Measurements from ENCODE around the gene GPRIN1.
A peak's percentile ranks its signal among the peaks of the same experiment; 100 is the strongest.
"Not testable (repeated sequence)": the region's sequence is repeated elsewhere in the genome, so short reads cannot be mapped to it uniquely, and the experiment has no call there.

Gene GPRIN1

GRCh38 chr5:176624938-176625337 is 15.0 kb upstream of the GPRIN1 start:
- DNase-seq (ENCODE audit: low read depth in 2 of 2): no peak

DNA sequence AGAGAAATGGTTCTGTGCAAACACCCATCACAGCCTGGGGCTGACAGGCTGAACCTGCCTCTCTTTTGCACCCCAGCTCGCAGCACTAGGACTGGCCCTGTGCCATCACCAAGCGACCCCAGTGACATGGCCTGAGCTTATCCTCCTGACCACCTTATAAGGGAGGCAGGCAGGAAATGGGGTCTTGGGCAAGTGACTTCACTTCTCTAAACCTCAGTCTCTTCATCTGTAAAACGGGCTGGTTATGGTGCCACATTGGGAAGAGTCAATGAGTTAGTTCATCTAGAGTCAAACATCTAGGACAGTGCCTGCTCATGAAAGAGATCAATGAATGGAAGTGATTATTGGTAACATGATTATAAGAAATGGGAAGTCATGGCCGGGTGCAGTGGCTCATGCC is 14.2 kb upstream of the GPRIN1 start:
- no peak for DNase-seq (ENCODE audit: low read depth in 2 of 2)

DNA sequence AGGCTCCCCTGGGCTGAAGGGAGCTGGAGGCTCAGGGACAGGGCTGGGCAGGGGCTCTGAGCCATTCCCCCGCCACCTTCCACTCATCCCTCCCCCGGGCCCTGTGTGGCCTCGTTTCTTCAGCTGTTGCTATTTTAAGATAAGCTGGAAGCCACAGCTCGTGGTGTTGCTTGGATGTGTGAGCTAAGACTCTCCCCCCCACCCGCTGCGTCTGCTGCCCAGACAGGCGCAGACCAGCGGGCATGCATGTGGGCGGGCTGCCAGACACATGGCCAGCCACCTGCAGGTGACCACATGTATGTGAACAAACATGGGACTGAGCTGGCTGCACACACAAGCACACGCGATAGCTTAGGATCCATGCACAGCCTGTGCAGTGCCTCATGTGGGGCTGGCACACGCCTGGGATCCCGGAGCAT is 11.7 kb upstream of the GPRIN1 start:
- DNase-seq (ENCODE audit: low read depth in 2 of 2): no peak

DNA sequence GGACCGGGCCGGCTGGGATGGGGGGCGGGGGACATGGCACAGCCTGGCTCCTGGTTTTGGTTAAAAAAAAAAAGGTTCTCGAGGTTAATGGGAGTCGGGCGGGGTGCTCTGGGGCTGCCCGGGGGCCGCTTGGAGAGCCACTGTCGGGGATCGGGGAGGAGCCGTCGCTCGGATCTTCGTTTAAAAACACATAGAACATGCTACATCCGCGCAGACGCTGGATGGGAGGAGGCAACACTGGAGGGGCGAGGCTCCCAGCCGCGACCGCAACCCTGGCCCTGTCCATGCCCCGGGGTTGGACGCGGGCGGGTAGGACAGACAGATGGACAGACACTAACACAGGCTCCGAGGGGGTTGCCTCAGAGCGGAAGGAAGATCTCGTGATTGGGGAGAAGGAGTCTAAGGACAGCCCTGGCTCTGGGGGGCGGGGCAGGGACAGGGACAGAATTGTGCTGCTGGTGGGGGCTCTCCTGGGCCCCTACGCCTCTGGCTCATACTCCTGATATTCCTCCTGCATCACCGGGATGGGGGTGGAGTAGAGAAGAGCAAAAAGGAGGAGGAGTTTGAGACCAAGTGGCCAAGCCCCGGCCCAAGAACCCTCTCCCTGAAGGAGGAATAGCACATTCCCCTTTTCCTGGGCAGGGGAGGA is 10.5 kb upstream of the GPRIN1 start:
- DNase-seq (ENCODE audit: low read depth in 2 of 2): no peak

- DNase-seq (ENCODE audit: low read depth in 2 of 2): no peak
These were observed 9.8 kb upstream of the GPRIN1 start for GRCh38 chr5:176619569-176620332.

DNA sequence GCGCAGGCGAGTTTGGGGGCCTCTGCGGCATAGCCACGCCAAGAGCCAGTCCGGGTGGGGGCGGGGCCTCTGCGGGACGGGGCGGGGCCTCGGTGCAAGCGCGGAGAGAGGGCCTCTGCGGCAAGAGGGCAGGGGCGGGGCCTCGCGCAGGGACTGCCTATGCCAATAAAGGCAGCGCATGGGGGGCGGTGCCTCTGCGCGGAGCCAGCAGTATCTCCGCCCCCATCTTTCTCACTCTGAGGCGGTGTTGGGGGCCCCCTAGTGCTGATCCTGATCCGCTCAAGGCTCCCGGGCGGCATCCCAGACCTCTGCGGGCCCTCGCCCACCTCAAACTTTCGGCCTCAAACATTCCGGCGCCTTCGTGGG is 9.2 kb upstream of the GPRIN1 start:
- peak; percentile 57 to 64 for DNase-seq (ENCODE audit: low read depth in 2 of 2)

DNA sequence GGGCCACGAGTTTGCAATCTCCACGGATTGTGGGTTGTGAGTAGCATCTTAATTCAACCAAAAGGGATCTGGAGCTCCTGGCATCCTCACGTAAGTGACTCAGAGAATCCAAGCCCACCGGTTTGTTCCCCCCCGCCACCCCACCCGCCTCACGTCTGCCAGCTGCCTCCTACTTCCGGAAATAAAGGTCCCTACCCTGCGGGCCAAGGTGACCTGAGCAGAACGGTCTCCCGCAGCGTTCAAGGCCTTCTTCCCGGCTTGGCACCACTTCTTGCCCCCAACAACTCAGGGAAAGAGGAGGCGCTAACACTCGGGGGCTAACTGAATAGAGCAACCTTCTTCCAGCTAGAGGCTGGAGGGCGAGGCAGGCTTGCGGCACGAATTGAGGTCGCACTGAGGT is 8.8 kb upstream of the GPRIN1 start:
- no peak for DNase-seq (ENCODE audit: low read depth in 2 of 2)

- DNase-seq (ENCODE audit: low read depth in 2 of 2): no peak
These were observed 6.6 kb upstream of the GPRIN1 start for GRCh38 chr5:176616511-176616910.

DNA sequence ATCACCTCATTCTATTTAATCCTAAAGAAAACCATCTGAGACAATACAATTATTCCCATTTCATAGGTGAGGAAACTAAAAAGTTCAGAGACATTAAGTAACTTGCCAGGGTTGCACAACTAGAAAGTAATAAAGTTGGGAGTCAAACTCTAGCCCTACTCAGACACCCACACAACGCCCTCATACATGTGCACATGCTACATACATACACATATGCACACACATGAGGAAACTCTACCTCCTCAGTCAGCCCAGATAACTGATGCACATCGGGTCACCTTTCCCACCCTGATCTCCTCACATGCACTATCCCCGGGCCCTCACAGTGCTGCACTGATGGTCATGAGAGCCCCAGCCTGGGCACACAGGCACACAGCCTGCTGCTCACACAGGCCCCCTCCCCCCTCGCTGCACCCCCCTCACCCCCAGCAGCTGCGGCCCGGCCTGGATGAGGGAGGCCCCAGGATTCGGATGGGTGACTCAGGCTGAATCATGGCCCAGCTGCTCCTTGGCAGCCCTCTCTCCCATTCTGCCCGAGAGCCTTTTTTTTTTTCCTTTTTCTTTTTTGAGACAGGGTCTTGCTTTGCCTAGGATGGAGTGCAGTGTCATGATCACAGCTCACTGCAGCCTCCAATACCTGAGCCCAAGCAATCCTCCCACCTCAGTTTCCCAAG is 5.0 kb upstream of the GPRIN1 start:
- DNase-seq (ENCODE audit: low read depth in 2 of 2): peak in 1 of 2 experiments; percentile 27

GRCh38 chr5:176612855-176613254 is 2.9 kb upstream of the GPRIN1 start:
- no peak for DNase-seq (ENCODE audit: low read depth in 2 of 2)

DNA sequence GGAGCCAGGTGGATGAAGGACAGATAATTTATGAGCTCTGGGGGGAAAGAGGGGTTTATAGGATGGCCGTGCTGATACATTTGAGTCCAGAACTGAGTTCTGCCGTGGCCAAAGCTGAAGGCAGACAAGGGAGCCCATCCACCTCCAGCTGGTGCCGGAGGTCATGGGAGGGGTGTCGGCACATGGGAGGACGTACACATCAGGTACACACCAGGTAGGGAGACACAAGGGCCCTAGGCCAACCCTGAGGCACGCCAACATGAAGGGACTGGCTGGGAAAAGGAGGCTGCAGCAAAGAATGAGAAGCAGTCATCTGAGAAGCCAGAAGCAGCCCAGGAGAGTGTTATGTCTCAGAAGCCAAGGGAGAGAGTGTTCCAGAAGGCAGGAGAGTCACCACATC is 2.1 kb upstream of the GPRIN1 start:
- DNase-seq (ENCODE audit: low read depth in 2 of 2): no peak

DNA sequence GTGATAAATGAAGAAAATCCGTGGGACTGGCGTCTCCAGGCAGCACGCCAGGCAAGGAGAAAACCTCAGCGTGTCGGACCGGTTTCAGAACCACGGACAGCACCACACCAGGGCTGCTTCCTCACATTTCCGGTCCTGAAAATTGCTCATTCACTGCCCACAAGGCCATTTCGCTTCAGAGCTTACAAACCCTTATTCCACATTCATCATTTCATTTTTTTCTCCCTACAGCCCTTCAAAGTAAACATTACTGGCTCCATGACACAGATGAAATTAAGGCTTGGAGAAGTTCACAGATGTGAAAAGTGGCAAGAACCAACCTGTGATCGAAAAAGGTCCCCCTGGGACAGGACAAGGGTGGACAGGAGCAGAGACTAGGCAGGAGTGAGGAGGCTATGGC is 1.5 kb upstream of the GPRIN1 start:
- DNase-seq (ENCODE audit: low read depth in 2 of 2): peak; percentile 41 to 44

- no peak for DNase-seq (ENCODE audit: low read depth in 2 of 2)
These were observed 448 bp upstream of the GPRIN1 start for GRCh38 chr5:176610435-176610773.

GRCh38 chr5:176608937-176609723 is 826 bp downstream of the GPRIN1 start:
- no peak for DNase-seq (ENCODE audit: low read depth in 2 of 2)

- no peak for DNase-seq (ENCODE audit: low read depth in 2 of 2)
These were observed 1.7 kb downstream of the GPRIN1 start for GRCh38 chr5:176608142-176608705.

DNA sequence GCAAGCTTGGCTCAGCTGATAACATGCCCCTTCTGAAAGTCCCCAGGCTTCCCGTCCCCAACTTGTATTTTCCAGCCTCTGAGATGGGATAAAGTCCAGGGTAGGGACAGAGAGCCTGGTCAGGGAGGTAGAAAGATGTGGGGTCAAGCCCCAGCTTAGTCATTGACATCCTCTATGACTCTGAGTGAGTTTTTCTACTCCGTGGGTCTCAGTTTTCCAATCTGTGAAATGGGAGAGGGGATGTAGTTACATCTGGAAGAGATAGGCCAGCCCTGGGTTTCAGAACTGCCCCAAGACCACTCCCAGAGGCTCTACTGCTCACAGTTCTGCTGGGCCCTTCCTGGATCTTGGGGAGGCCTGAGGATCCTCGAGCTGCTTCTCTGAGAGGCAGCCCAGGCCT is 3.1 kb downstream of the GPRIN1 start:
- DNase-seq (ENCODE audit: low read depth in 2 of 2): no peak

DNA sequence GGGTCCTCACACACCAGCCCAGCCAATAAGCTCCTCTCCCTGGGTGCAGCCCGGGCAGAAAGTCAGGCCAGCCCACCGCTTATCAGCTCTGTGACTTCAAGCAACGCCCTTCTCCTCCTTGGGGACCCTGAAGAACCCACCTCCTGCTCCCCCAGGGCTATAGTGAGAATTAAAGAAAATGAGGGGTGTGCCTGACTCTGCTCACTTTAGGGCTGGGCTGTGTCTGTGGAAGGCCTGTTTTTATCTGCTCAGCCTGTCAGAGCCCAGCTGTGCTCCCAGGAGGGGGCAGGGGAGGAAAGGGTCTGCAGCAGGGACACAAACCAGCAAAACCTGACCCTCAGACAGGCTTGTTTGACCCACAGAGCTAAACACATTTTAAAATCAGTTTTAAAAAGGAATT is 3.9 kb downstream of the GPRIN1 start:
- DNase-seq (ENCODE audit: low read depth in 2 of 2): no peak

- no peak for DNase-seq (ENCODE audit: low read depth in 2 of 2)
These were observed 6.9 kb downstream of the GPRIN1 start for GRCh38 chr5:176603091-176603490.

GRCh38 chr5:176601901-176602482 is 8.0 kb downstream of the GPRIN1 start:
- DNase-seq (ENCODE audit: low read depth in 2 of 2): no peak

DNA sequence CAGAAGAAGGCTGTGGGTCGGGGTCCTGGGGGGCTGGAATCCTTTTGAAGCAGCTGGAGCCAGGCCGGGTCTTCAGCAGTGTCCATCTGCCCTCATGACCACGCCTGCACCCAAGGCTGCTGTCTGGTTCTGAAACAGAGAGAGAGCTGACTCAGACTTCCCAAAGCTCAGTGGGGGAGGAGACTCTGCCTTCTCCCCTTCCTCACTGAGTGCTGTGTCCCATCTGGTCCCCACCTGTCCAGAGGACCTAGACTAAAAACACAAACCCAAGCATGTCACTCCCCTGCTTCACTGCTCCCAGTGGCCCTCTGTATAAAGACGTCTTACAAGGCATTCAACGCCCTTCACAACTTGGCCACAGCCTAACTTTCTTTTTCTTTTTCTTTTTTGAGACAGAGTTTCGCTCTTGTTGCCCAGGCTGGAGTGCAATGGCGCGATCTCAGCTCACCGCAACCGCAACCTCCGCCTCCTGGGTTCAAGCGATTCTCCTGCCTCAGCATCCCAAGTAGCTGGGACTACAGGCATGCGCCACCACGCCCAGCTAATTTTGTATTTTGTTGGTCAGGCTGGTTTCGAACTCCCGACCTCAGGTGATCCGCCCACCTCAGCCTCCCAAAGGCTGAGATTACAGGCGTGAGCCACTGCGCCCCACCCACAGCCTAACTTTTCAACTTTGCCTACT is 10.1 kb downstream of the GPRIN1 start:
- not testable (repeated sequence) for DNase-seq (ENCODE audit: low read depth in 2 of 2)
